Panc1 (cell line): ENCODE measurements around the gene RNF38.

Experiments used
- TF ChIP-seq, protein P1 (sequence below): fragments of 450-650 bp; IDR thresholded peaks from 2 replicates; pipeline ENCODE4 v1.5.1; 2017; ENCODE audit warnings: mild to moderate bottlenecking
- TF ChIP-seq, protein P2 (sequence below), 2 experiments: IDR thresholded peaks; 2 replicates each; pipeline ENCODE4 v1.6.1; 2011 to 2012; ENCODE audit warnings: low read depth in 2 of 2, control low read depth in 1 of 2, low read length in 1 of 2, mild to moderate bottlenecking in 1 of 2, moderate library complexity in 1 of 2; ENCODE audit not compliant: insufficient read depth in 1 of 2

DNA sequence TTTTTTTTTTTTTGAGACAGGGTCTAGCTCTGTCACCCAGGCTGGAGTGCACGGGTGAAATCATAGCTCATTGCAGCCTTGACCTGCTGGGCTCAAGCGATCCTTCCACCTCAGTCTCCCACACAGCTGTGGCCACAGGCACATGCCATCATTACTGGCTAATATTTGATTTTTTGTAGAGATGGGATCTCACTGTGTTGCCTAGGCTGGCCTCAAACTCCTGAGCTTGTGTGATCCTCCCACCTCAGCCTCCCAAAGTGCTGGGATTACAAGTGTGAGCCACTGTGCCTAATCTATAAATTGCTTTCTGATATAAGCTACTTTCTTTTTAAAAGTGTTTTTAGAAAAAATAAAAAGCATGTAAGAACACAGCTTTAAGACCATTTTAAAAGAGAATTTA, 85.3 kb downstream of the RNF38 start:
- TF ChIP-seq, protein P1, sequence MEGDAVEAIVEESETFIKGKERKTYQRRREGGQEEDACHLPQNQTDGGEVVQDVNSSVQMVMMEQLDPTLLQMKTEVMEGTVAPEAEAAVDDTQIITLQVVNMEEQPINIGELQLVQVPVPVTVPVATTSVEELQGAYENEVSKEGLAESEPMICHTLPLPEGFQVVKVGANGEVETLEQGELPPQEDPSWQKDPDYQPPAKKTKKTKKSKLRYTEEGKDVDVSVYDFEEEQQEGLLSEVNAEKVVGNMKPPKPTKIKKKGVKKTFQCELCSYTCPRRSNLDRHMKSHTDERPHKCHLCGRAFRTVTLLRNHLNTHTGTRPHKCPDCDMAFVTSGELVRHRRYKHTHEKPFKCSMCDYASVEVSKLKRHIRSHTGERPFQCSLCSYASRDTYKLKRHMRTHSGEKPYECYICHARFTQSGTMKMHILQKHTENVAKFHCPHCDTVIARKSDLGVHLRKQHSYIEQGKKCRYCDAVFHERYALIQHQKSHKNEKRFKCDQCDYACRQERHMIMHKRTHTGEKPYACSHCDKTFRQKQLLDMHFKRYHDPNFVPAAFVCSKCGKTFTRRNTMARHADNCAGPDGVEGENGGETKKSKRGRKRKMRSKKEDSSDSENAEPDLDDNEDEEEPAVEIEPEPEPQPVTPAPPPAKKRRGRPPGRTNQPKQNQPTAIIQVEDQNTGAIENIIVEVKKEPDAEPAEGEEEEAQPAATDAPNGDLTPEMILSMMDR, result no peak
- TF ChIP-seq, protein P2, sequence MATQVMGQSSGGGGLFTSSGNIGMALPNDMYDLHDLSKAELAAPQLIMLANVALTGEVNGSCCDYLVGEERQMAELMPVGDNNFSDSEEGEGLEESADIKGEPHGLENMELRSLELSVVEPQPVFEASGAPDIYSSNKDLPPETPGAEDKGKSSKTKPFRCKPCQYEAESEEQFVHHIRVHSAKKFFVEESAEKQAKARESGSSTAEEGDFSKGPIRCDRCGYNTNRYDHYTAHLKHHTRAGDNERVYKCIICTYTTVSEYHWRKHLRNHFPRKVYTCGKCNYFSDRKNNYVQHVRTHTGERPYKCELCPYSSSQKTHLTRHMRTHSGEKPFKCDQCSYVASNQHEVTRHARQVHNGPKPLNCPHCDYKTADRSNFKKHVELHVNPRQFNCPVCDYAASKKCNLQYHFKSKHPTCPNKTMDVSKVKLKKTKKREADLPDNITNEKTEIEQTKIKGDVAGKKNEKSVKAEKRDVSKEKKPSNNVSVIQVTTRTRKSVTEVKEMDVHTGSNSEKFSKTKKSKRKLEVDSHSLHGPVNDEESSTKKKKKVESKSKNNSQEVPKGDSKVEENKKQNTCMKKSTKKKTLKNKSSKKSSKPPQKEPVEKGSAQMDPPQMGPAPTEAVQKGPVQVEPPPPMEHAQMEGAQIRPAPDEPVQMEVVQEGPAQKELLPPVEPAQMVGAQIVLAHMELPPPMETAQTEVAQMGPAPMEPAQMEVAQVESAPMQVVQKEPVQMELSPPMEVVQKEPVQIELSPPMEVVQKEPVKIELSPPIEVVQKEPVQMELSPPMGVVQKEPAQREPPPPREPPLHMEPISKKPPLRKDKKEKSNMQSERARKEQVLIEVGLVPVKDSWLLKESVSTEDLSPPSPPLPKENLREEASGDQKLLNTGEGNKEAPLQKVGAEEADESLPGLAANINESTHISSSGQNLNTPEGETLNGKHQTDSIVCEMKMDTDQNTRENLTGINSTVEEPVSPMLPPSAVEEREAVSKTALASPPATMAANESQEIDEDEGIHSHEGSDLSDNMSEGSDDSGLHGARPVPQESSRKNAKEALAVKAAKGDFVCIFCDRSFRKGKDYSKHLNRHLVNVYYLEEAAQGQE (IDR thresholded peaks at IDR 0.05; ENCODE audit: insufficient read depth in 1 of 2, low read depth in 2 of 2, low read length in 1 of 2), result no peak
